Islet of Langerhans (tissue), 1 donor: Measurements from ENCODE around the gene FNDC7.
"Not testable (repeated sequence)": the region's sequence is repeated elsewhere in the genome, so short reads cannot be mapped to it uniquely, and the experiment has no call there.

ENCODE experiments used
- FAIRE-seq: peaks from one replicate; lab custom pipeline; 2011; peaks lifted over from hg19 to GRCh38; lab: Jason Lieb, UNC

The FNDC7 gene

DNA sequence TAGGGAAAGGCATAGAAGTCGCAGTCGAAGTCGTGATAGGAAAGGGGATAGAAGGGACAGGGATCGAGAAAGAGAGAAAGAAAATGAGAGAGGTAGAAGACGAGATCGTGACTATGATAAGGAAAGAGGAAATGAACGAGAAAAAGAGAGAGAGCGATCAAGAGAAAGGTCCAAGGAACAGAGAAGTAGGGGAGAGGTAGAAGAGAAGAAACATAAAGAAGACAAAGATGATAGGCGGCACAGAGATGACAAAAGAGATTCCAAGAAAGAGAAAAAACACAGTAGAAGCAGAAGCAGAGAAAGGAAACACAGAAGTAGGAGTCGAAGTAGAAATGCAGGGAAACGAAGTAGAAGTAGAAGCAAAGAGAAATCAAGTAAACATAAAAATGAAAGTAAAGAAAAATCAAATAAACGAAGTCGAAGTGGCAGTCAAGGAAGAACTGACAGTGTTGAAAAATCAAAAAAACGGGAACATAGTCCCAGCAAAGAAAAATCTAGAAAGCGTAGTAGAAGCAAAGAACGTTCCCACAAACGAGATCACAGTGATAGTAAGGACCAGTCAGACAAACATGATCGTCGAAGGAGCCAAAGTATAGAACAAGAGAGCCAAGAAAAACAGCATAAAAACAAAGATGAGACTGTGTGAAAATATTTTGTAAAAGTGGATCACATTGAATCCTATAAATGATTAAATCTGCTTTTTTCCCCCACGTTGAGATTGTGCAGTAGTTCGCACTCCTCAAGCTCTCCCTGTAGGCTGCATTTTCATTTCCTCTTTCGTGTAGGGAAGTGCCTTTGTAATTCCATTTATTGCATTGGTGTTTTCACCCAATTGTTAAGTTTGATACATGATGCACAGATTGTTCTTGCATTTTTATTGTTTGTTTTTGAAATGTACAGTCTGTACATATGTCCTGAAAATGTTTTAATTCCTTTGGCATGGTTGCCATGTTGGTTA lies 13.1 kb upstream of the FNDC7 start:
- FAIRE-seq = no peak

DNA sequence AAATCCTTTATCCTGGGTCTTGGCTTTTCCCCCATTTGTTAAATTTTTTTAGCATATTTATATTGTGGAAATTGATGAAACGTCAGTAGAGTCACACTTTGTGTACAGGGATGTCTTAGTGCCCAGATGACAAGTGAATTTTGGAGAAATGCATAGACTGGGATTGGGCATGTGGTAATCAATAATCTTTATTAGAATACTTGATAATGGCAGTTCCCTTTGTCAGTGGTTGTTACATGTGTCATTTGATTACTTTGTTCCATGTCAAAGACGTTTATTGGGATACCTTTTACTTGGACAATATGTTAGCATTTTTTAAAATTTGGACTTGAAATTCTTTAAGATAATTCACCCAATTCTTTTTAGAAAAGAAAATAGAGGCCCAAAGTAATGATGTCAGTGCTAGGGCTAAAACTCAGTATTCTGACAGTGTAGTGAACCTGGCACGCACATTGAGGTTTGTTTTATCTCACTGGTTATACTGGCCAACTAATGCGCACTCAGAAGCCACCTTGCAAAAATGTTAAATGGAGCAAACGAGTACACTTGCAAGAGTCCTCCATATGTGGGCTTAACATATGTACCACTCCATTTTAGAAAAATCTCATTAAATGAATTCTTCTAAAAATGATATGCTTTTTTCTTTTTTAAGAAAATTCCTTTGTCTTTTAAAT lies 11.4 kb upstream of the FNDC7 start:
- no peak for FAIRE-seq

DNA sequence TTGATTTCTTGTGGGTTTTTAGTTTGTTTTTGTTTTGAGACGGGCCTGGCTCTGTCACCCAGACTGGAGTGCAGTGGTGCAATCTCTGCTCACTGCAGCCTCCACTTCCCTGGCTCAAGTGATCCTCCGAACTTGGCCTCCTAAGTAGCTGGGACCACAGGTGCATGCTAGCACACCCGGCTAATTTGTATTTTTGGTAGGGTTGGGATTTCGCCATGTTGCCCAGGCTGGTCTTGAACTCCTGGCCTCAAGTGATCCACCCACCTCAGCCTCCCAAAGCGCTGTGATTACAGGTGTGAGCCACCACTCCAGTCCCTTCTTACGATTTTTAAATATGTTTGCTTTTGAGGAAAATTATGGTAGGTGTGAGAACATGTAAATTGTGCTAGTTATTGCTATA lies 10.6 kb upstream of the FNDC7 start:
- FAIRE-seq = not testable (repeated sequence)

DNA sequence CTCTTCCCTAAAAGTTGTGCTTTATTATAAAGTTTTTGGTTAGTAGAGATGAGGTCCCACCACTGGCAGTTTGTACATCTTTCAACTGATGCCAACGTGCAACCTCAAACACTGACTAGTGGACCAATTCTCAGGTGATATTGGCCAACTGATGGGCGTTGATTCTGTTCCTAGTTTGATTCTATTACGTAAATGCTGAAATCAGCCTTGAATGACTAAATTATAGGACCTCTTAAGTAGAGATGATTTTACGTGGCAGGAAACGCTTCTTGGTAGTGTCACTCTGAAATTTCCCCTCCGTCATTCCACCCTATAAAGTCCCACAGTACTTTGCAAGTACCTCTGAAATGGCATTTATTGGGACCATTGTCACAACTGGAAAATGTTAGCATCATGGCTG lies 8.8 kb upstream of the FNDC7 start:
- no peak for FAIRE-seq

- FAIRE-seq = no peak
Measured at GRCh38 chr1:108704496-108704895, 8.2 kb upstream of the FNDC7 start.

DNA sequence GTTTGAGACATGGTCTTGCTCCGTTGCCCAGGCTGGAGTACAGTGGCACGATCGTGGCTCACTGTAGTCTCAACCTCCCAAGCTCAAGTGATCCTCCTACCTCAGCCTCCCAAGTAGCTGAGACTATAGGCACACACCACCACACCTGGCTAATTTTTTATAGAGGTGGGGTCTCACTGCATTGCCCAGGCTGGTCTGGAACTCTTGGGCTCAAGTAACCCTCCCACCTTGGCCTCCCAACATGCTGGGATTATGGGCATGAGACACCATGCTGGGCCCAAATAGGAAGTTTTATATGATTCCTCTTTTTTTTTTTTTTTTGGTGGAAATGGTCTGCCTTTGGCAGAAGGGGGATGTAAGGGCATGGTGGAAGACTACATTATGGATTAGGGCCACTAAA lies 6.1 kb upstream of the FNDC7 start:
- FAIRE-seq = no peak

DNA sequence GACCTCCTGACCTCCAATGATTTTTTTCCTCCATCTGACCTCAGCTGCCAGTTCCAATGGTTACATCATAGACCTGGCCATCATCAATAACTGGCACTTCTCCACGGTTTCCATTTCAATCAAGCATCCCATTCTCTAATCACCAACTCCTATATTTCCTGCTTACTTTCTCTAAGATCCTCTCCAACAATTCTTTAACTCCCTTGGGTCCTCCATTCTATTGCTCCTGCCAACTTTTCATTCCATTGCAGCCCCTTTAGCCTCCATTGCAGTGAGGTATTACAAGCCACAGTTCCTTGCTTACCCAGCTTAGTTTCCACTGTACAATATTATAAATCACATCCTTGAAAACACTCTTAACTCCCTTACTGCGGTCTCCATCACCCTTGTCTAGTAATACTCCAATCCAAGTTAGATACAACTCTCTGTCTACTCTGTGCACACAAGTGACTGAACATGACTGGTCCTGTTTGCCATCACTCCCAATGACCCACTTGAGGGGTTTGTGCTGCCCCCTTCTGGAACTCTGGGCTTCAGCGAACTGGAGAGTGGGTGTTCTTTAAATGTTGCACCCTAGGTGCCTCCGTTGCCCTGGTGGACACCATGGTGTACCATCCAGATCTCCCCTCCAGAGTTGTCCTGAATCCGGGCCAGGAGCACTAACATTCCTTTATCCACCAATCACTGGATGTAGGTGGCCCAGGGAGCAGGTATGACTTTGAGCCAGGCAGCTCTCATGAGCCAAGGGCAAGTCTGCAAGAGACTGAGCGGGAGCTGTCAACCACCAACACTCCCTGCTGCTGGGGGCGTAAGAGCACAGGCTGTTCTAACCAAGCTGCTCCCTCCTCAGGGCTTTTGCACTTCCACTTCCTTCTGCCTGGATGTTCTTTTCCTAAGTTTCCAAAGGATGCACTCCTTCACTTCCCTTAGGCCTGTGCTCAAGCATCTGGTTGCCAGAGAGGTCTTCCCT lies 3.7 kb upstream of the FNDC7 start:
- FAIRE-seq = no peak

DNA sequence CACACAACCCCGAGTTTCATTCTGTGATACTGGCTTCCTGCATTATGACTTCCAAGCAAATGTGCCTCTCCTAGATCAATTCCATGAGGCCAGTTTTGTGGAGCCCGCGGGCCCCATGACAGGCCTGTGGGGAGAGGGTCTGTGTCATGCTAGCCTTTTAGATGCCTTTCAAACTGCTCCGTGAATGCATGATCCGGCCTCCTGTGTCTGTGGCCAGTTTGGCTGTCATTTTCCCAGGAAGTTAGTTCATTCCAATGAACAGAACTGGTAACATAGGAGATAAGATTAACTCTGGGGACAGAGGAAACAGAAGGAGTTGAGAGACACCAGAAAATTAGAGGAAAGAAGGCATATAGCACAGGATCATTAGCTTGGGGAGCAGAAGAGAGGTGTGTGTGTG lies 3.2 kb downstream of the FNDC7 start:
- FAIRE-seq = no peak

GRCh38 chr1:108716437-108717230 lies 3.9 kb downstream of the FNDC7 start:
- FAIRE-seq = no peak

GRCh38 chr1:108717774-108718316 lies 5.1 kb downstream of the FNDC7 start:
- no peak for FAIRE-seq

DNA sequence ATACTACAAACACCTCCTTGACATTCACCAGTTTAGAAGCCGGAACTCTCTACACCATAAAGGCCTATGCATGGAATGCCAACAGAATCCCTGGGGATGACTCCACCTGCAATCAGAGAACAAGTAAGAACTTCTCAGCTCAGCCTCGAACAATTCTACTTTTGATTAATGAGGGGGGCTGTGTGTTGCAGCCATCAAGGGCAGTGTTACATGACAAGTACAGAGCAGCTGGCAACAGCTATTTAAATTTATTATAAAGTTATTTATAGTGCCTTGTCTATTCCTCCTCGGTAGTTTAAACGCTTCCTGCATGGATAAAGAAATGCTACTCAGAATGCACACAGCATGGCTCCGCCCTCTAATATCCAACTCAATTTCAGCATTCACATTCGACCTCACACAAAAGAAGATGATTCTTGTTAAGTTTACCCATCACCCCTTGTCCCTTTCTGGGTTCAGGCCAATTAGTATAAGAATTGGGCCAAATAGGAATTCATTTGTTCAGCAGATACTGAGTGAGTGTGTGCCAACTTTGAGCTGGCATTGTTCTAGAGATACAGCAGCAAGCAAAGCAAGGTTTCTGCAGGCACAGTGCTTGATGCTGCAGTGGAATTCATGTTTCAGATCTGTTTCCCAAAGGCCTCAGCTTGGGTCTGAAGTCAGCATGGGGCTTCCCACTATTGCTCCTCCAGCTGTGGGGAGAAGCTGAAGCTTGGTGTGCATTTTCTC lies 6.4 kb downstream of the FNDC7 start:
- no peak for FAIRE-seq

DNA sequence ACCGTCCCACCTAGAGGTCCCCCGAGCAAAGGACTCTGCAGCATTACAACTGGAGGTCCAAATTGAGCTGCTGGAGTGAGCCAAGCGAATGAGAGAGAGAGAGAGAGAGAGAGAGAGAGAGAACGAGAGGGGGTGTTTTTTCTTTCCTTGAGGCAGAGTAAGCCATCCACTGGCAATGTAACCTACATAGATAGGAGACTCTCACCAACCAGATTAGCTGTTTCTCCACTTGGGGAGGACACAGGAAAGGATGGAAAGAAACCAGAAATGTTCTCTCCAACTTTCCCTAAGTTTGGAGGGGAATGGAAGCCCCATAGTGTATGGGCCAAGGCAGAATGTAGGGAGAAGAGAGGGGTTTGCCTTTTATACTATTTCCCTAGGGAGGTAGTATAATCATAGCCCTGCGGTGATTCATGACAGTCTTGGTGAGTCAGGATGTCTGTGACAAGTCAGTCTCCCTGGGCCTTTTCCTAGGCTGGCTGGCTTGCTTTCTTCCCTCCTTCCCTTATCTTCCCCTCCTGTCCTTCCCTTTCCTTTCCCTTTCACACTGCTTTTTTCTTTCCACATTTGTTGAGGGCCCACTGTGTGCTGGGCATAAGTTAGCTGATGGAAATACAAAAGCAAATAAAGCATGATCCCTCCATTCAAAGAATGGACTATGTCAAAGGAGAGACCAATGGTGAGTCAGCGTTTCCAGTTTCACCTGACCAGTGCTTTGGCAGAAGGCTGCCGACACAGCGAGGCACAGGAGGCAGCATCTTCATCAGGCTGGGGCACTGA lies 7.1 kb downstream of the FNDC7 start:
- no peak for FAIRE-seq

DNA sequence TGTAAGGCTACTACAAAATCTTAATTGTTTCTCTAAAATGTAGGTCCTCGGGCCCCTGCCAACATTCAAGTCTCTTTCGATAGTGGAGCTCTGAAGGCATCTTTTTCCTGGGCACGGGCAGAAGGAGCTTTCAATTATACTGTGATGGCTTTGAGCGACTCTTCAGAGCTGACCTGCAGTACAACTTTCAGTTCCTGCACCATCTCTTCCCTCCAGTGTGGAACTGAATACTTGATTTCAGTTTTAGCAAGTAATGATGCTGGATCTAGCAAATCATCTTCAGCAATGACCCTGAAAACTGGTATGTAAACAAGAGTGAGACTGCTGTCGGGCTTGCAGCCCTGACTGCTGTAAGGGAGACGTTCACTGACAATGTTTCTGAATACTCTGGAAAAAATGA lies 9.6 kb downstream of the FNDC7 start:
- FAIRE-seq = no peak

DNA sequence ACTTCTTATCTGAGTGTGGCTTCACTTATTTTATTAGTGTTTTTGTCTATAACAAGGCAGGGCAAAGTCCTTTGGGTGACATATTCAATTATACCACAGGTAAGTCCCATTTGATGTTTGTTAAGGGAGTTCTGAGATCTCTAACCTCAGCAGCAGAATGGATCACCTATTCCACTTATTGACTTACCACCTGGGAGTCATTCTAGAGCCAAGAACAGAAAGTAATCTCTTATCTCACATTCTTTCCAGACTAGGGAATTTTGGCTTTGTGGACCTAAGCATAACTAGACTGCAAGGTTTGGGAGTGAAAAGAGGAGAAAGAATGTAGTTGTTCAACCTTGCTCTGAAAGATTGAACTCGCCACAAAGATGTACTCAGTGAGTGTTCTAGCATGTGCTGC lies 13.2 kb downstream of the FNDC7 start:
- no peak for FAIRE-seq

DNA sequence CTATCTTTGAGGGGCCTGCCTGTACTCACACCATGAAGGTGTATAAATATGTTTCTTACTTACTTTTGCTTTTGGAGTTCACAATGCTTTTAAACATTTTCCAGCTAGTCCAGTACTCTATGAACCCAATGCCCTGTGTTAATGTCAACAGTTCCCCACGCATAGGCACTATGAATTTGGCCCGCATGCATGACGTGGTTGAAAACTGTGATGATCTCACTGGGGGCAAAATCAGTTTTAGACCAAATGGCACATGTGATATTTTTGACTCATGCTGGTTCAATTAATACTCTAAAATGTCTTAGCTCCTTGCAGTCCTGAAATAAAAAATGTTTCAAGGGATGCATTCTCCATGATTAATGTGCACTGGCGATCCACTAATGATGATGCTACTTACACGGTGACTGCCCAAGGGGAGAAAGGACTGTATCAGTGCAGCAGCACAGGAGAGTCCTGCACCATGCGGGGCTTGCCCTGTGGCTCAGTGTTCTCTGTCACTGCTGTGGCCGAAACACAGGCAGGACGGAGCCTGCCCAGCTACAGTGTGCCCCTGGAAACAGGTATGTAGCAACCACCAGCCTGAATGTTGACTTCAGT lies 15.7 kb downstream of the FNDC7 start:
- no peak for FAIRE-seq

GRCh38 chr1:108729481-108729880 lies 16.8 kb downstream of the FNDC7 start:
- FAIRE-seq = no peak

GRCh38 chr1:108732398-108732797 lies 19.7 kb downstream of the FNDC7 start:
- no peak for FAIRE-seq

DNA sequence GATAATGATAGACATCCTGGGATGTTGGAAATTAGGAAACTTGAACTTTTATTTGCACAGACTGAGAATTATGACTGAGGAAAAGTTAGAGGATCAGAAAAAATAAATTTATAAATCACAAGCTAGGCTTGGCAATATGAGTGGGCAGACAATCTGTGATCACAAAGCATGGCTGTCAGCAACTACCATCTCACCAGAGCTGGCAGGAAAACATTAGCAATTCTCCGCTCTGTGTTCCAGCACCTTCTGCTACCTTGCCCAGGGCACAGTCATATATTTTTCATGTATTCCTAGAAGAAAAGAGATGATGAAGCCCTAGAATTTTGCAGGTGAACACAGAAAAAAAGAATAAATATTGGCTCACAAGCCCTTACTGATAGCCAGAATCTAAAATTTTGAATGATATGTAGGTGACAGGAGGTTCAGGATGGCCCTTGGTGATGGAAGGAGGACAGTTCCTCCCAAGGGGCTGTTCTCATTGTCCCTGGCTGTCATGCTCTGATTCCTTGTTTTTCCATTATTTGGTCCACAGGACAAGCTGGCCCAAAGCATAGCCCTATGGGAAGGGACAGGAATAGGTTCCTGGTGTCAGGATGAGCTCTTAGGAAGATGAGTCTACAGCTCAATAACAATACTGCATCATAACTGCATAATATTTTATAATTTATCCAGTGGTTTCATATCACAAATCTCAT lies 21.6 kb downstream of the FNDC7 start:
- FAIRE-seq = no peak

GRCh38 chr1:108742253-108742652 lies 29.5 kb downstream of the FNDC7 start:
- no peak for FAIRE-seq
